Caco-2 (cell line): ENCODE measurements around the gene FAM47E. TPM values are rescaled to one million over a fixed set of nuclear protein-coding genes. Genes with fewer than 3 reads are reported as not detected.

Source experiments
- BruUV-seq: library from RNA; stranded (reverse); fragments of 400-500 nt; replicated peaks from 2 replicates; lab custom pipeline; 2021; lab: Mats Ljungman, UMichigan
- CTCF ChIA-PET: fragments of 300-600 bp; sonication (Branson Sonifier 250); formaldehyde crosslinking; loops from one replicate; lab custom pipeline; 2022; ENCODE audit warnings: antibody characterized with exemption; lab: Charles Lee
- POLR2A ChIA-PET: fragments of 300-600 bp; sonication (Branson Sonifier 250); formaldehyde crosslinking; loops from one replicate; lab custom pipeline; 2022; ENCODE audit warnings: antibody characterized with exemption; lab: Charles Lee
- DNase-seq, 2 experiments: peaks; one replicate each; pipeline versions ENCODE4 v3.0.0 to v3.0.0-alpha.2; 2020 to 2022
- H3K27me3 ChIP-seq: replicated peaks from 2 replicates; pipeline ENCODE4 v1.6.0; 2011; ENCODE audit warnings: low read length; ENCODE audit not compliant: control insufficient read depth, insufficient read depth
- H3K36me3 ChIP-seq: 2 replicates; pipeline ENCODE4 v1.5.1; 2011; ENCODE audit warnings: low read length; ENCODE audit not compliant: control insufficient read depth, insufficient read depth
- H3K4me1 ChIP-seq: fragments of 250-450 bp; sonication (Bioruptor Pico); 2 replicates; pipeline ENCODE4 v1.5.1; 2020; ENCODE audit warnings: mild to moderate bottlenecking
- H3K4me3 ChIP-seq: 2 replicates; pipeline ENCODE4 v1.5.1; 2011; ENCODE audit warnings: low read depth, mild to moderate bottlenecking, control low read depth, low read length
- H3K9me3 ChIP-seq: fragments of 250-450 bp; sonication (Bioruptor Pico); 2 replicates; pipeline ENCODE4 v1.5.1; 2020; ENCODE audit warnings: mild to moderate bottlenecking, moderate library complexity
- H3K27ac Mint-ChIP-seq: one replicate; pipeline ENCODE4 v1.8.0; 2022; ENCODE audit warnings: mixed read lengths; ENCODE audit not compliant: unreplicated experiment
- H3K27me3 Mint-ChIP-seq: one replicate; pipeline ENCODE4 v1.8.0; 2022; ENCODE audit warnings: mixed read lengths; ENCODE audit not compliant: insufficient read depth, unreplicated experiment
- H3K36me3 Mint-ChIP-seq: one replicate; pipeline ENCODE4 v1.8.0; 2022; ENCODE audit warnings: mild to moderate bottlenecking, mixed read lengths; ENCODE audit not compliant: insufficient read depth, unreplicated experiment
- H3K4me1 Mint-ChIP-seq: one replicate; pipeline ENCODE4 v1.8.0; 2022; ENCODE audit warnings: low read depth, mixed read lengths; ENCODE audit not compliant: unreplicated experiment
- H3K4me3 Mint-ChIP-seq: one replicate; pipeline ENCODE4 v1.8.0; 2022; ENCODE audit warnings: mild to moderate bottlenecking, moderate library complexity, mixed read lengths; ENCODE audit not compliant: unreplicated experiment
- H3K9me3 Mint-ChIP-seq: one replicate; pipeline ENCODE4 v1.8.0; 2022; ENCODE audit warnings: mixed read lengths; ENCODE audit not compliant: unreplicated experiment
- CTCF ChIP-seq, 2 experiments: fragments of 200-600 bp in 1 of 2; IDR thresholded peaks; 1 replicate in 1 of 2; 2 replicates in 1 of 2; pipeline versions ENCODE4 v1.5.1 to v1.8.0; 2011 to 2022; ENCODE audit warnings: antibody characterized with exemption in 1 of 2, control low read depth in 1 of 2, inconsistent platforms in 1 of 2, low read depth in 1 of 2, low read length in 1 of 2, mild to moderate bottlenecking in 1 of 2, moderate library complexity in 1 of 2; ENCODE audit not compliant: insufficient read depth in 1 of 2, severe bottlenecking in 1 of 2, unreplicated experiment in 1 of 2
- intact Hi-C: fragments of 100-400 bp; cut with micrococcal nuclease; formaldehyde crosslinking; loops from one replicate; pipeline ENCODE4 v1.10.0; 2022; ENCODE audit not compliant: unreplicated experiment
- total RNA-seq: library from RNA; stranded (reverse); gene quantifications from 2 replicates; pipeline ENCODE4 v1.2.3, GENCODE V29; 2022

The FAM47E gene
- total RNA-seq, 1 experiment from 2014 or later = 6.6 TPM

GRCh38 chr4:76213415-76214176 lies 37.9 kb upstream of the FAM47E start, which contains the start of gene SCARB2:
SCARB2 (minus strand) TSS chr4:76213824; CDS start chr4:76213543, 281 bp downstream.
- DNase-seq = peak; percentile 81 to 91
- H3K4me1 Mint-ChIP-seq = peaks cover 56% of the 10 kb centered on the region
- CTCF ChIA-PET = no interaction called here
- Histone ChIP-seq H3K27me3 (no peaks in the 10 kb centered on the region), H3K9me3 (no peaks in the 10 kb centered on the region), H3K36me3 (no peaks in the 10 kb centered on the region; the same call in 1 of the 2 replicates), H3K4me1 (peaks cover 52% of the 10 kb centered on the region), H3K4me3 (peak within 1 kb of the TSS; percentile 84)
- no peaks in the 10 kb centered on the region for H3K9me3 Mint-ChIP-seq
- POLR2A ChIA-PET = interaction anchor here (1.2 kb wide), 1 partner anchor 22 kb away, joined by 6 read pairs; no protein-coding TSS in a partner anchor
- H3K4me3 Mint-ChIP-seq = peak within 1 kb of the TSS; percentile 84
- no peaks in the 10 kb centered on the region for H3K27me3 Mint-ChIP-seq
- peaks cover 14% of the 10 kb centered on the region for H3K36me3 Mint-ChIP-seq
- intact Hi-C loops = loop anchor here (1.0 to 10.0 kb wide), 6 partner anchors 10 to 91 kb away; partner anchors contain the start of genes FAM47E and STBD1
- no TSS peak for BruUV-seq
- H3K27ac Mint-ChIP-seq = peak within 1 kb of the TSS; percentile 83
- TF ChIP-seq CTCF (IDR thresholded peaks at IDR 0.05; ENCODE audit: insufficient read depth in 1 of 2, low read depth in 1 of 2, low read length in 1 of 2, severe bottlenecking in 1 of 2, unreplicated experiment in 1 of 2) = peak in 1 of 2 experiments; percentile 13

DNA sequence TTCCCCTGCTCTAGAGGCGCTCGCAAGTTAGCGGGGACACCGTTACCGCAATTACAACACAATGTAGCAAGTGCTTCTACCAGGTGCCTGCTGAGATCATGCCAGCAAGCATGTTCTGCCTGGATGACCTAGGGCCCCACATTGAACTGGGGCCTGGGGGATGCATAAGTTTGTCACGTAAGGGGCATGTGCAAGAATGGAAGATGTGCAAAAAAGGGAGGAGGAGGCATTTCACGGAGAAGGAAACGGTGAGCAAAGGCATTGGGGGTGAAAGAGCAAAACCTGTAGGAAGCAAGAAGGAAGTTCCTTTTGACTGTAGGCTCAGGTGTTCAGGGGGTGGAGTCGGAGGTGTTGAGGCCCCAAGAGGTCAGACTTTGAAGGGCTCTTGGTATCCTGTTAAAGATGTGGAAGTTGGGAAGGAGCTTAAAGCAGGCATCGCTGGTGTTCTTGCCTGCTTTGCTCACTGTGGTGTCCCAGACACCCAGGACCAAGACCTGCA lies 37.3 kb upstream of the FAM47E start:
- peak; percentile 43 to 66 for DNase-seq
- BruUV-seq = TSS peak; percentile 72
- no peaks in the 10 kb centered on the region; the same call in 1 of the 2 replicates for H3K36me3 ChIP-seq
- H3K4me3 ChIP-seq = peak overlapping the region; percentile 84
- H3K27me3 Mint-ChIP-seq = no peaks in the 10 kb centered on the region
- no peaks in the 10 kb centered on the region for H3K9me3 Mint-ChIP-seq
- H3K4me1 Mint-ChIP-seq = peaks cover 58% of the 10 kb centered on the region
- peaks cover 50% of the 10 kb centered on the region for H3K4me1 ChIP-seq
- intact Hi-C loops = loop anchor here (1.0 to 10.0 kb wide), 3 partner anchors 9 to 91 kb away; partner anchors contain the start of gene STBD1
- POLR2A ChIA-PET = interaction anchor here (0.5 to 1.2 kb wide), 4 partner anchors 22 to 163 kb away, joined by 3 to 6 read pairs (median 4); no protein-coding TSS in a partner anchor
- peaks cover 11% of the 10 kb centered on the region for H3K36me3 Mint-ChIP-seq
- no peaks in the 10 kb centered on the region for H3K27me3 ChIP-seq
- H3K9me3 ChIP-seq = no peaks in the 10 kb centered on the region
- H3K4me3 Mint-ChIP-seq = peak overlapping the region; percentile 84
- H3K27ac Mint-ChIP-seq = peak overlapping the region; percentile 83
- no peak for TF ChIP-seq CTCF (IDR thresholded peaks at IDR 0.05; ENCODE audit: insufficient read depth in 1 of 2, low read depth in 1 of 2, low read length in 1 of 2, severe bottlenecking in 1 of 2, unreplicated experiment in 1 of 2)
- CTCF ChIA-PET = no interaction called here

DNA sequence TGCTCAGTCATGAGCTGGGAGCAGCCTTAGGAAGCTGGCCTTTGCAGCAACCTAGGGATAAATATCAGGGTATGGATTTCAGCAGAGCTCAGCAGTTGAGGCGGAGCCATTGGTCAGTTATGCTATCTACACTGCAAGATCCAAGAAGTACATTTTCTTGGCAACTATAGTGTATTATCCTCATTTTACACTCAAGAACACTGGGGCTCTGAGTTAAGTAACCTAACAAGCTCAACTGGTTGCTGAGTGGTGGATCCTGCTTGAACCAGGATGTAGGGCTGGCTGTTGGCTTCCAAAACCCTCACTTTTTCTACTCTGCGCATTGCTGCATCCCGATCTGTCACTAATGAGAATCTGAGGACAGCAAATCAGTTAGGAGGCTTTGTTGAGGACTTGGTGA lies 36.4 kb upstream of the FAM47E start:
- Histone ChIP-seq H3K4me3 (no peak overlapping the region), H3K36me3 (no peaks in the 10 kb centered on the region), H3K27me3 (no peaks in the 10 kb centered on the region), H3K9me3 (no peaks in the 10 kb centered on the region), H3K4me1 (peaks cover 57% of the 10 kb centered on the region)
- BruUV-seq = no TSS peak
- H3K27me3 Mint-ChIP-seq = no peaks in the 10 kb centered on the region
- TF ChIP-seq CTCF (IDR thresholded peaks at IDR 0.05; ENCODE audit: insufficient read depth in 1 of 2, low read depth in 1 of 2, low read length in 1 of 2, severe bottlenecking in 1 of 2, unreplicated experiment in 1 of 2) = no peak
- intact Hi-C loops = loop anchor here (10.0 kb wide), 1 partner anchor 90 kb away; the partner anchor contains the start of gene STBD1
- ChIA-PET CTCF (interaction anchor here (1.4 kb wide), 1 partner anchor 35 kb away, joined by 3 read pairs; no protein-coding TSS in a partner anchor), POLR2A (interaction anchor here (0.5 to 1.2 kb wide), 4 partner anchors 21 to 162 kb away, joined by 3 to 6 read pairs (median 4); no protein-coding TSS in a partner anchor)
- no peaks in the 10 kb centered on the region for H3K9me3 Mint-ChIP-seq
- H3K27ac Mint-ChIP-seq = peak overlapping the region; percentile 83
- peaks cover 63% of the 10 kb centered on the region for H3K4me1 Mint-ChIP-seq
- H3K4me3 Mint-ChIP-seq = peak overlapping the region; percentile 84
- no peak for DNase-seq
- peaks cover 11% of the 10 kb centered on the region for H3K36me3 Mint-ChIP-seq
